ENCODE results near the gene CSAD.
"Not testable (repeated sequence)": the region's sequence is repeated elsewhere in the genome, so short reads cannot be mapped to it uniquely, and the experiment has no call there.

CSAD gene

GRCh38 chr12:53131844-53132243 is 48.9 kb downstream of the CSAD start:
- DNase-seq, result no peak

GRCh38 chr12:53128780-53129569 is 51.8 kb downstream of the CSAD start:
- DNase-seq, result no peak

GRCh38 chr12:53127169-53127568 is 53.6 kb downstream of the CSAD start:
- DNase-seq, result no peak

GRCh38 chr12:53124352-53124723 is 56.4 kb downstream of the CSAD start:
- DNase-seq, result no peak

- DNase-seq, result no peak
Measured at GRCh38 chr12:53123578-53124351, 57.0 kb downstream of the CSAD start.

- no peak for DNase-seq
Measured at GRCh38 chr12:53122961-53123468, 57.7 kb downstream of the CSAD start.

- no peak for DNase-seq
Measured at GRCh38 chr12:53120685-53121525, 59.8 kb downstream of the CSAD start.

- no peak for DNase-seq
Measured at GRCh38 chr12:53118751-53119300, 61.9 kb downstream of the CSAD start.

GRCh38 chr12:53115891-53116648 is 64.7 kb downstream of the CSAD start:
- no peak for DNase-seq

- no peak for DNase-seq
Measured at GRCh38 chr12:53115112-53115890, 65.4 kb downstream of the CSAD start.

- no peak for DNase-seq
Measured at GRCh38 chr12:53113951-53114350, 66.8 kb downstream of the CSAD start.

- DNase-seq, result no peak
Measured at GRCh38 chr12:53113136-53113705, 67.5 kb downstream of the CSAD start.

- DNase-seq, result not testable (repeated sequence)
Measured at GRCh38 chr12:53112431-53112830, 68.3 kb downstream of the CSAD start.
